ENCODE data around the gene EIF3J. TPM values are rescaled to one million over a fixed set of nuclear protein-coding genes. Genes with fewer than 3 reads are reported as not detected.

EIF3J gene, protein sequence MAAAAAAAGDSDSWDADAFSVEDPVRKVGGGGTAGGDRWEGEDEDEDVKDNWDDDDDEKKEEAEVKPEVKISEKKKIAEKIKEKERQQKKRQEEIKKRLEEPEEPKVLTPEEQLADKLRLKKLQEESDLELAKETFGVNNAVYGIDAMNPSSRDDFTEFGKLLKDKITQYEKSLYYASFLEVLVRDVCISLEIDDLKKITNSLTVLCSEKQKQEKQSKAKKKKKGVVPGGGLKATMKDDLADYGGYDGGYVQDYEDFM
- 10 to 100 TPM; 51.3 to 52.1 TPM for total RNA-seq
- 10 to 100 TPM; 32.0 to 49.7 TPM for polyA plus RNA-seq
- long read RNA-seq, donor 1, transcript EIF3J-201 (8 exons, 2,569 nt): major isoform, 10 of 76 reads
- long read RNA-seq, donor 1, partial matches to known transcripts: 64 of 76 reads
- long read RNA-seq, donor 1, other reads (novel, unspliced or antisense): 0 of 76 reads
- long read RNA-seq, donor 2, transcript EIF3J-201 (8 exons, 2,569 nt): major isoform, 8 of 15 reads
- long read RNA-seq, donor 2, partial matches to known transcripts: 6 of 15 reads
- long read RNA-seq, donor 2, other reads (novel, unspliced or antisense): 0 of 15 reads
- long read RNA-seq, donor 3, partial matches to known transcripts: 16 of 18 reads
- long read RNA-seq, donor 3, other reads (novel, unspliced or antisense): 0 of 18 reads
- long read RNA-seq, donor 4, transcript EIF3J-201 (8 exons, 2,569 nt): major isoform, 8 of 29 reads
- long read RNA-seq, donor 4, partial matches to known transcripts: 20 of 29 reads
- long read RNA-seq, donor 4, other reads (novel, unspliced or antisense): 0 of 29 reads
- long read RNA-seq, donor 5, transcript EIF3J-201 (8 exons, 2,569 nt): major isoform, 12 of 76 reads
- long read RNA-seq, donor 5, partial matches to known transcripts: 61 of 76 reads
- long read RNA-seq, donor 5, other reads (novel, unspliced or antisense): 0 of 76 reads

DNA sequence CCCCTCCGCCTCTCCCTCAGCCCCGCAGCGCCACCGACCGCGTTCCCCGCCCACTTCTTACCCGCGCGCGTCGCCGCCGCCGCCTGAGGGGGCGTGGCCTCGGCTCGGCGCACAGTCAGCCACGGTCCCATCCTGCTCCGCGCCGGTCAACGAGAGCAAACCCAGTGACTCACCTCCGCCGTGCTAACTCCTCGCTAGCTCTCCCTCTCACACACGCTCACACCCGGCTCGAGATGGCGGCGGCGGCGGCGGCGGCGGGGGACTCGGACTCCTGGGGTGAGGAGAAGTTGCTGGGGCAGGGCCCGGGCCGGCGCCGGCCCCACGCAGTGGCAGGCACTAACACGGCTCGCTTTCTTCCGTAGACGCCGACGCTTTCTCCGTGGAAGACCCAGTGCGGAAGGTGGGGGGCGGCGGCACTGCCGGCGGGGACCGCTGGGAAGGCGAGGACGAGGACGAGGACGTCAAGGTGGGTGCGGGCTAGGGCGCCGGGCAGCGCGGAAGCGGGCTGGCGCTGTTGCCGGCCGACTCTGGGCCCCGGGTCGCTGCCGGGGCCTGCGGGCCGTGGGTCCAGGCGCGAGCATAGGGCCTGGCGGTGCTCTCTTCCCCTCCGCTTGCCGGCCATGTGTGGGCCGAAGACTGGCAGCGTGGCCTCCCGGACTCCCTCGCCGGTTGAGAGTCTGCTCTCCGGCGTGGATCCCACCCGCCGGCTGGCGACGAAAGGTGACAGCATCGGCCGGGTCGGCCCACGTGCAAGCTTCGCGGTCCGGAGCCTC, at the start of gene EIF3J:
Gene EIF3J, plus strand, starts transcription at position 186 of the 773 bp plus-strand sequence. Its CDS starts 48 bp downstream, at position 234.
- Histone ChIP-seq H3K4me1 (ENCODE audit: control insufficient read depth in 5 of 5, insufficient read depth in 5 of 5, low read length in 5 of 5) (peaks cover 0 to 23% (median 5%) of the 10 kb centered on the region in 5 donors), H3K27me3 (ENCODE audit: control insufficient read depth in 3 of 3, insufficient read depth in 3 of 3, low read length in 2 of 3) (no peaks in the 10 kb centered on the region), H3K36me3 (ENCODE audit: control insufficient read depth in 4 of 4, insufficient read depth in 4 of 4, low read length in 4 of 4) (peaks cover 0 to 15% (median 2%) of the 10 kb centered on the region in 4 donors), H3K9ac (ENCODE audit: insufficient read depth in 1 of 2, low read length in 2 of 2) (peak within 1 kb of the TSS; percentile 82 to 96), H3K4me3 (peak within 1 kb of the TSS; percentile 86), H3K27ac (ENCODE audit: low read depth in 1 of 2, low read length in 1 of 2) (peak within 1 kb of the TSS; percentile 99), H3K9me3 (ENCODE audit: control insufficient read depth in 4 of 4, insufficient read depth in 3 of 4, low read length in 3 of 4) (no peaks in the 10 kb centered on the region)
- DNase-seq (peak in 2 of 3 donors; percentile 97 to 98), ATAC-seq (ENCODE audit: insufficient read depth, low FRiP score) (peak; percentile 93)
- TF ChIP-seq, protein P1, sequence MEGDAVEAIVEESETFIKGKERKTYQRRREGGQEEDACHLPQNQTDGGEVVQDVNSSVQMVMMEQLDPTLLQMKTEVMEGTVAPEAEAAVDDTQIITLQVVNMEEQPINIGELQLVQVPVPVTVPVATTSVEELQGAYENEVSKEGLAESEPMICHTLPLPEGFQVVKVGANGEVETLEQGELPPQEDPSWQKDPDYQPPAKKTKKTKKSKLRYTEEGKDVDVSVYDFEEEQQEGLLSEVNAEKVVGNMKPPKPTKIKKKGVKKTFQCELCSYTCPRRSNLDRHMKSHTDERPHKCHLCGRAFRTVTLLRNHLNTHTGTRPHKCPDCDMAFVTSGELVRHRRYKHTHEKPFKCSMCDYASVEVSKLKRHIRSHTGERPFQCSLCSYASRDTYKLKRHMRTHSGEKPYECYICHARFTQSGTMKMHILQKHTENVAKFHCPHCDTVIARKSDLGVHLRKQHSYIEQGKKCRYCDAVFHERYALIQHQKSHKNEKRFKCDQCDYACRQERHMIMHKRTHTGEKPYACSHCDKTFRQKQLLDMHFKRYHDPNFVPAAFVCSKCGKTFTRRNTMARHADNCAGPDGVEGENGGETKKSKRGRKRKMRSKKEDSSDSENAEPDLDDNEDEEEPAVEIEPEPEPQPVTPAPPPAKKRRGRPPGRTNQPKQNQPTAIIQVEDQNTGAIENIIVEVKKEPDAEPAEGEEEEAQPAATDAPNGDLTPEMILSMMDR (IDR thresholded peaks at IDR 0.05; ENCODE audit: control extremely low read depth, extremely low read depth): no peak
- 1% methylated on average over 70 to 96 of the region's 97 CpGs for WGBS, 2 donors

DNA sequence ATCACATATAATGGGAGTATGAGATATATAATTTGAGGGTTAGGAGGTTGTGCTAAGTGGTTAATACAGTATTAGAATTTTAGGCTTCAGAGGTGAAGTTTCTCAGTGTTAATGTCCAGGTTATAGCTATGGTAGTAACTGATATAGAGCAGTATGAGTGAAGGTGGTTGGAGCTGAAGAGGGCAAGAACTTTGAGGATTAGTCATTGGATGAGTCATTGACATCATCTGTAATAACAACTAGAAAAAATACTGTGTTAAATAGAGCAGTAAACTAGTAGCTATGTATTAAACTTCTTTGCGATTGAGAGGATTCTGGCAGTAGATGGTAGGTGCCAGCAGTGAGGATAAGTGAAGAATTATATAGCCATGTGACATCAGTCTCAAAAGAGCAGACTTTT, 47.5 kb upstream of the EIF3J start:
- Histone ChIP-seq H3K4me1 (ENCODE audit: control insufficient read depth in 5 of 5, insufficient read depth in 5 of 5, low read length in 5 of 5) (peaks cover 0 to 5% (median 0%) of the 10 kb centered on the region in 5 donors), H3K9ac (ENCODE audit: insufficient read depth in 1 of 2, low read length in 2 of 2) (no peak overlapping the region), H3K27ac (ENCODE audit: low read depth in 1 of 2, low read length in 1 of 2) (no peak overlapping the region), H3K27me3 (ENCODE audit: control insufficient read depth in 3 of 3, insufficient read depth in 3 of 3, low read length in 2 of 3) (no peaks in the 10 kb centered on the region), H3K4me3 (no peak overlapping the region), H3K36me3 (ENCODE audit: control insufficient read depth in 4 of 4, insufficient read depth in 4 of 4, low read length in 4 of 4) (peaks cover 9 to 40% (median 15%) of the 10 kb centered on the region in 4 donors), H3K9me3 (ENCODE audit: control insufficient read depth in 4 of 4, insufficient read depth in 3 of 4, low read length in 3 of 4) (no peaks in the 10 kb centered on the region)
- 97 to 100% methylated on average over 1 of the region's 1 CpG for WGBS, 2 donors
- DNase-seq: no peak
- ATAC-seq (ENCODE audit: insufficient read depth, low FRiP score): no peak
- TF ChIP-seq, protein P1 (IDR thresholded peaks at IDR 0.05; ENCODE audit: control extremely low read depth, extremely low read depth): no peak

DNA sequence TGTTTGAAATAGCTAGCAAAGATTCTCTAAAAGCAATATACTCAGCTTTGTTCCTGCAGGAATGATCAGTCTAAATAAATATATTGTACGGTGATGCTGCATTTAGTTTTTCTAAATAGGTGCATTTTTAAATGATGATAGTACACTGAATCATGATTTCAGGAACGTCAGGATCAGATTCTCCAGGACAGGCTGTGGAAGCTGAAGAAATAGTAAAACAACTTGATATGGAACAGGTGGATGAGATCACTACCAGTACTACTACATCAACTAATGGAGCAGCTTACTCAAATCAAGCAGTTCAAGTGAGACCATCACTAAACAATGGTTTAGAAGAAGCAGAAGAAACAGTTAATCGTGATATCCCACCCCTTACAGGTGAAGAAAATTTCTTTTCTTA, 46.3 kb upstream of the EIF3J start:
- H3K4me1 ChIP-seq (ENCODE audit: control insufficient read depth in 5 of 5, insufficient read depth in 5 of 5, low read length in 5 of 5): no peaks in the 10 kb centered on the region
- H3K9ac ChIP-seq (ENCODE audit: insufficient read depth in 1 of 2, low read length in 2 of 2): no peak overlapping the region
- 87 to 93% methylated on average over 3 of the region's 3 CpGs for WGBS, 2 donors
- no peaks in the 10 kb centered on the region for H3K27me3 ChIP-seq (ENCODE audit: control insufficient read depth in 3 of 3, insufficient read depth in 3 of 3, low read length in 2 of 3)
- no peak overlapping the region for H3K4me3 ChIP-seq
- no peak for ATAC-seq (ENCODE audit: insufficient read depth, low FRiP score)
- H3K27ac ChIP-seq (ENCODE audit: low read depth in 1 of 2, low read length in 1 of 2): no peak overlapping the region
- H3K9me3 ChIP-seq (ENCODE audit: control insufficient read depth in 4 of 4, insufficient read depth in 3 of 4, low read length in 3 of 4): no peaks in the 10 kb centered on the region
- H3K36me3 ChIP-seq (ENCODE audit: control insufficient read depth in 4 of 4, insufficient read depth in 4 of 4, low read length in 4 of 4): peaks cover 7 to 38% (median 14%) of the 10 kb centered on the region in 4 donors
- TF ChIP-seq, protein P1 (IDR thresholded peaks at IDR 0.05; ENCODE audit: control extremely low read depth, extremely low read depth): no peak
- DNase-seq: no peak

Measured in lung (tissue), 16 donors.